ENCODE data around the gene PUS1.

PUS1 gene

GRCh38 chr12:131938082-131938481 is 9.0 kb downstream of the PUS1 start:
- no peaks in the 10 kb centered on the region for H3K27me3 ChIP-seq (ENCODE audit: insufficient read depth, low read depth)
- no peak overlapping the region for H3K4me3 ChIP-seq (IDR thresholded peaks at IDR 0.05; ENCODE audit: insufficient read depth, low read depth, low read length)
- H3K36me3 ChIP-seq (ENCODE audit: insufficient read depth): no peaks in the 10 kb centered on the region
- H3K27ac ChIP-seq: no peak overlapping the region
- no peak for TF ChIP-seq CTCF (conservative IDR thresholded peaks at IDR 0.05; ENCODE audit: low read depth, low read length)
- H3K79me2 ChIP-seq (ENCODE audit: insufficient read depth, low read depth): no peaks in the 10 kb centered on the region
- no peaks in the 10 kb centered on the region for H4K20me1 ChIP-seq (ENCODE audit: insufficient read depth)
- H2AFZ ChIP-seq (ENCODE audit: low read depth): no peak overlapping the region
- no peak overlapping the region for H3K9ac ChIP-seq
- no peak overlapping the region for H3K4me2 ChIP-seq
- no peaks in the 10 kb centered on the region for H3K4me1 ChIP-seq (ENCODE audit: low read depth, poor library complexity, severe bottlenecking)

DNA sequence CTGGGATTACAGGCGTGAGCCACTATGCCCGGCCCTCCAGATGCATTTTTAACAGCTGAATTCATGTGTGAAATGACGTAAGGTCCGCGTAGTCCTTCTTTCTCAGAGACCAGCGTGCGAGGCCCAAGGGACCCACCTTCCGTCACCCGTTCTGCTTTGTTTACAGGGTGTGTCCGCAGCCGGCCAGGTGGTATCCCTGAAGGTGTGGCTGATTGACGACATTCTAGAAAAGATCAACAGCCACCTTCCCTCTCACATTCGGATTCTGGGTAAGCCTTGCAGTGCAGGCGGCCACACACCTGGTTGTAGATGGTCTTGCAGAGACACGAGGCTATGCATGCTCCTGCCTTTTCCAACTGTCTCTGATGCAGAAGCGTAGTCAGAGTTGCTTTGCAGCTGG is 9.9 kb downstream of the PUS1 start:
- Histone ChIP-seq H3K27ac (no peak overlapping the region), H2AFZ (ENCODE audit: low read depth) (no peak overlapping the region), H3K4me3 (IDR thresholded peaks at IDR 0.05; ENCODE audit: insufficient read depth, low read depth, low read length) (no peak overlapping the region), H3K9ac (no peak overlapping the region), H3K4me1 (ENCODE audit: low read depth, poor library complexity, severe bottlenecking) (no peaks in the 10 kb centered on the region), H3K79me2 (ENCODE audit: insufficient read depth, low read depth) (no peaks in the 10 kb centered on the region), H3K27me3 (ENCODE audit: insufficient read depth, low read depth) (no peaks in the 10 kb centered on the region), H4K20me1 (ENCODE audit: insufficient read depth) (no peaks in the 10 kb centered on the region), H3K36me3 (ENCODE audit: insufficient read depth) (no peaks in the 10 kb centered on the region), H3K4me2 (no peak overlapping the region)
- no peak for TF ChIP-seq CTCF (conservative IDR thresholded peaks at IDR 0.05; ENCODE audit: low read depth, low read length)

GRCh38 chr12:131940141-131940547 is 11.1 kb downstream of the PUS1 start:
- no peaks in the 10 kb centered on the region for H3K36me3 ChIP-seq (ENCODE audit: insufficient read depth)
- no peak overlapping the region for H3K9ac ChIP-seq
- no peak for TF ChIP-seq CTCF (conservative IDR thresholded peaks at IDR 0.05; ENCODE audit: low read depth, low read length)

DNA sequence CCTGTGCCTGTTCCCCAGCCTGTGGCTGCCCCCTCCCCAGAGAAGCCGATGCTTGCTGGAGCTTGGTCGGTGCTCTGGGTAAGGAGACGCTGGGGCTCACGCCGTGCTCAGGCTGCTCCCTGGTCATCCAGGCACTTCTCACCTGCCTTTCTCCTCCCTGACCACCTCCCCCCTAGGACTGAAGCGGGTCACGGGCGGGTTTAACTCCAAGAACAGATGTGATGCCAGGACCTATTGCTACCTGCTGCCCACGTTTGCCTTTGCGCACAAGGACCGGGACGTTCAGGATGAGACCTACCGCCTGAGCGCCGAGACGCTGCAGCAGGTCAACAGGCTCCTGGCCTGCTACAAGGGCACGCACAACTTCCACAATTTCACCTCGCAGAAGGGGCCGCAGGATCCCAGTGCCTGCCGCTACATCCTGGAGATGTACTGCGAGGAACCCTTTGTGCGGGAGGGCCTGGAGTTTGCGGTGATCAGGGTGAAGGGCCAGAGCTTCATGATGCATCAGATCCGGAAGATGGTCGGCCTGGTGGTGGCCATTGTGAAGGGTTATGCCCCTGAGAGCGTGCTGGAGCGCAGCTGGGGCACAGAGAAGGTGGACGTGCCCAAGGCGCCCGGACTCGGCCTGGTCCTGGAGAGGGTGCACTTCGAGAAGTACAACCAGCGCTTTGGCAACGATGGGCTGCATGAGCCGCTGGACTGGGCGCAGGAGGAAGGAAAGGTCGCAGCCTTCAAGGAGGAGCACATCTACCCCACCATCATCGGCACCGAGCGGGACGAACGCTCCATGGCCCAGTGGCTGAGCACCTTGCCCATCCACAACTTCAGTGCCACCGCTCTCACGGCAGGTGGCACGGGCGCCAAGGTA is 12.3 kb downstream of the PUS1 start:
- Histone ChIP-seq H3K4me3 (IDR thresholded peaks at IDR 0.05; ENCODE audit: insufficient read depth, low read depth, low read length) (no peak overlapping the region), H3K9ac (no peak overlapping the region), H3K27me3 (ENCODE audit: insufficient read depth, low read depth) (no peaks in the 10 kb centered on the region), H3K27ac (no peak overlapping the region), H3K36me3 (ENCODE audit: insufficient read depth) (no peaks in the 10 kb centered on the region), H3K4me1 (ENCODE audit: low read depth, poor library complexity, severe bottlenecking) (no peaks in the 10 kb centered on the region), H3K4me2 (no peak overlapping the region), H4K20me1 (ENCODE audit: insufficient read depth) (no peaks in the 10 kb centered on the region), H2AFZ (ENCODE audit: low read depth) (no peak overlapping the region), H3K79me2 (ENCODE audit: insufficient read depth, low read depth) (no peaks in the 10 kb centered on the region)
- no peak for TF ChIP-seq CTCF (conservative IDR thresholded peaks at IDR 0.05; ENCODE audit: low read depth, low read length)

More at GRCh38 chr12:131940141-131940547, 11.1 kb downstream of the PUS1 start:
- H4K20me1 ChIP-seq (ENCODE audit: insufficient read depth): no peaks in the 10 kb centered on the region
- H3K4me2 ChIP-seq: no peak overlapping the region
- no peaks in the 10 kb centered on the region for H3K4me1 ChIP-seq (ENCODE audit: low read depth, poor library complexity, severe bottlenecking)
- H2AFZ ChIP-seq (ENCODE audit: low read depth): no peak overlapping the region
- no peaks in the 10 kb centered on the region for H3K79me2 ChIP-seq (ENCODE audit: insufficient read depth, low read depth)
- H3K27ac ChIP-seq: no peak overlapping the region
- H3K27me3 ChIP-seq (ENCODE audit: insufficient read depth, low read depth): no peaks in the 10 kb centered on the region
- H3K4me3 ChIP-seq (IDR thresholded peaks at IDR 0.05; ENCODE audit: insufficient read depth, low read depth, low read length): no peak overlapping the region

Data from KMS-11 (cell line).